Adipocyte (in vitro differentiated cells): Measurements from ENCODE around the gene GALNT12.

Experiments used
- DNase-seq: peaks from one replicate; pipeline ENCODE4 v3.0.0-alpha.2; 2015; ENCODE audit warnings: low read depth
- H3K27me3 ChIP-seq: replicated peaks from 2 replicates; pipeline ENCODE4 v1.7.0; 2013; ENCODE audit warnings: mild to moderate bottlenecking, low read length, moderate library complexity; ENCODE audit not compliant: control insufficient read depth, insufficient read depth
- H3K36me3 ChIP-seq: 2 replicates; pipeline ENCODE4 v1.7.0; 2013; ENCODE audit warnings: low read length, mild to moderate bottlenecking, moderate library complexity; ENCODE audit not compliant: control insufficient read depth, insufficient read depth, severe bottlenecking
- H3K4me1 ChIP-seq: 2 replicates; pipeline ENCODE4 v1.7.0; 2013; ENCODE audit warnings: mild to moderate bottlenecking, low read length, moderate library complexity; ENCODE audit not compliant: control insufficient read depth, insufficient read depth
- H3K4me3 ChIP-seq: 2 replicates; pipeline ENCODE4 v1.7.0; 2013; ENCODE audit warnings: mild to moderate bottlenecking, low read length, moderate library complexity
- H3K9ac ChIP-seq: 2 replicates; pipeline ENCODE4 v1.7.0; 2013; ENCODE audit warnings: mild to moderate bottlenecking, low read length, moderate library complexity
- H3K9me3 ChIP-seq: 2 replicates; pipeline ENCODE4 v1.7.0; 2013; ENCODE audit warnings: mild to moderate bottlenecking, low read length, moderate library complexity; ENCODE audit not compliant: control insufficient read depth

Gene GALNT12

DNA sequence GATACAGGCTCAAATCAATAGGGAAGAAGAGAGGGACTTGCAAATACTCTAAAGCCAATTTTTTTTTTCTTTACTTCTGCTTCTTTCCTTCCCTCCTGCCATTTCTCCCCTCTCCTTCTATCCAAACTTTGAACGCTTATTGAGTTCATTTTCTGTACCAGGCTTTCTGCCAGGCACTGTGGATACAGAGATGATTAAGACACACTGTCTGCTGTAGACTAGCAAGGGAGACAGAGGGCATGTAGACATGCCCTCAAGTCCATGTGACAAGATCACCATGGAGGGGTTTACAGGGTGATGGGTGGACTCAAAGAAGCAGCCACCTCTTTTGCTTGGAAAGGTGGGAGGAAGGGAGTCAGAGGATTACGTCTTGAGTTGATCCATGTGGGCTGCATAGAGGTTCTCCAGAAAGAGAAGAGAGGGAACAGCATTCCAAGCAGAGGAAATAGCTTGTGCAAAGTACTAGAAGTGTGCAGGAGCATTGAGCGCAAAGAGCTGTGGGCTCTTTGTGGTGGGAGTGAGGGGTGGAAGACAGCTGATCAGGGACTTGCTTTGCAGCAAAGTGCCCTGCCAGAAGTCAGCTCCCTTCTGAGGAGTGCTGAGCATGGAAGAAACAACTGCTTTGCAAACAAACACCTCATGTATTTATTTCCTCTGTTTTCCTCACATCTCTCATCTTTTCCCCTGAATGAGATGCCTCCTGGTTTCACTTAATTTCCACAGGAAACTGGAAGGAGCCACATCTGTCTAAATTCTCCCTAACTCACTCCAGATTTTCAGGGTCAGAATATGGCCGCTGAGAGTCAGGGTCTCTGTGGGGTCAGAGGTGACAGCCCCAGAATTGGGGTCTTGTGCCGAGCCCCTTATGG lies 71.9 kb downstream of the GALNT12 start:
- H3K27me3 ChIP-seq: no peaks in the 10 kb centered on the region
- peak overlapping the region; percentile 49 for H3K9ac ChIP-seq
- no peaks in the 10 kb centered on the region for H3K36me3 ChIP-seq
- no peak overlapping the region for H3K4me3 ChIP-seq
- peaks cover 67% of the 10 kb centered on the region for H3K4me1 ChIP-seq
- H3K9me3 ChIP-seq: no peaks in the 10 kb centered on the region
- no peak for DNase-seq

DNA sequence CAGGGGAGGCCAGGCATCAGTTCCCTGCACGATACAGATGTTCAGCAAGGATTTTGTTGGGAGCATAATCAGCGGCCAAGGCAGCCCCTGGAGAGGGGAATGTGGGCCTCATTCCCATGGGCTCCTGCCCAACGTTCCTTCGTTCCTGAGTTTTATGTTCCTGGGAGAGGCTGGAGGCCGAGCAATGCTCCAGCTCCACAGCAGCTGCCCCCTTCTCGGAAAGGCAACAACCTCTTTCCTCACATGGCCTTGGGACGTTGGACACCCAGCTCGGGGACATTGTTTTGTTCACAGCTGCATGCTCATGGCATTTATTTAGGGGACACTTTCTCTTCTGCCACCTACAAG lies 72.5 kb downstream of the GALNT12 start:
- Histone ChIP-seq H3K4me1 (peaks cover 62% of the 10 kb centered on the region), H3K4me3 (no peak overlapping the region), H3K9me3 (no peaks in the 10 kb centered on the region), H3K9ac (peak overlapping the region; percentile 49), H3K27me3 (no peaks in the 10 kb centered on the region), H3K36me3 (no peaks in the 10 kb centered on the region)
- no peak for DNase-seq

DNA sequence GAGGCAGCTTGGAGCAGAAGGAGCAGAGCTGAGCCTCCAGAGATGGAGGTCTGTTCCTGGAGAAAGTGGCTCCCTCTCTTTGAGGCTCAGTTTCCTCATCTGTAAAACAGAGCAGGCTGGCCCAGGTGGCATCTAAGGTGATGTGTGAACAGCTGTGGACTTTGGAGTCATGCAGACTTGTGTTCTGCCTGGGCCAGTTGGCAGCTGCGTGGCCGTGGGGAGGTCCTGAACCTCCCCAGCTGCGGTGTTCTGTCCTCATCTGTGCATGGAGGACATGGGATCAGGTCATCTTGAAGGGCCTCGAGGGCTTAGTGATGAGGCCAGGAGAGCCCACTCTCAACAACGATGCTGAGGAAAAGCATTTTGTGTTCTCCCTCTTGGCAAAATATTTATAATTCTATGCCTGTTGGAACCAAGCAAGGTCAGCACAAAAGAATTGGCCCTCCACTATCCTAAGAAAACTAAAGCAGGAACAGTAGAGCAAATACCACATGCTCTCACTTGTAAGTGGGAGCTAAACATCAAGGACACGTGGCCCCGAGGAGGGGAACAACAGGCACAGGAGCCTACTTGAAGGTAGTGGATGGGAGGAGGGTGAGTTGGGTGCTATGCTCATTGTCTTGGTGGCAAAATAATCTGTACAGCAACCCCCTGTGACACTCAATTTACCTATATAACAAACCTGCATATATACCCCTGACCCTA lies 73.0 kb downstream of the GALNT12 start:
- no peak for DNase-seq
- peak overlapping the region; percentile 49 for H3K9ac ChIP-seq
- no peaks in the 10 kb centered on the region for H3K9me3 ChIP-seq
- peaks cover 62% of the 10 kb centered on the region for H3K4me1 ChIP-seq
- H3K27me3 ChIP-seq: no peaks in the 10 kb centered on the region
- H3K36me3 ChIP-seq: no peaks in the 10 kb centered on the region
- no peak overlapping the region for H3K4me3 ChIP-seq

DNA sequence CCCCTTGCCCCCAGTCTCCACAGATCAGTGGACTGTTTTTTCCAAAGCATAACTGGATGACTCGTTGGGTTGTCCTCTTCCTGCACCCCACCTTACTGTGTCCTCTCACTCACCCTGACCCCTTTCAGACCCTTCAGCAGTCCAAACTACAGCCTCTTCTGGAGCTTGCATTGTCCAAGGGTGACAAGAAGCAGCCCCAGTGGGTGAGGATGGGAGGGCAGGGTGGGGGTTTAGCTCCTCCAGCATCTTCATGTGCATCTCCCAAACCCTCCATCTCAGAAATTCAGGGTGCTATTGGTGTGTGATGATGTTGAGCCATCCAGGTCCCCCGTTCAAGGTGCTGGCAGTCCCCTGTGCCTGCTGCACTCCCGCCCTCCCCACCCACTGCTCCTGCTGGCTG lies 73.9 kb downstream of the GALNT12 start:
- no peaks in the 10 kb centered on the region for H3K27me3 ChIP-seq
- no peak overlapping the region for H3K9ac ChIP-seq
- H3K9me3 ChIP-seq: no peaks in the 10 kb centered on the region
- DNase-seq: no peak
- H3K36me3 ChIP-seq: no peaks in the 10 kb centered on the region
- H3K4me1 ChIP-seq: peaks cover 71% of the 10 kb centered on the region
- H3K4me3 ChIP-seq: no peak overlapping the region

- Histone ChIP-seq H3K27me3 (no peaks in the 10 kb centered on the region), H3K9me3 (no peaks in the 10 kb centered on the region), H3K4me3 (peak overlapping the region; percentile 2), H3K4me1 (peaks cover 78% of the 10 kb centered on the region), H3K9ac (peak overlapping the region; percentile 66), H3K36me3 (no peaks in the 10 kb centered on the region)
- DNase-seq: no peak
These were observed 74.5 kb downstream of the GALNT12 start for GRCh38 chr9:98881836-98882568.

DNA sequence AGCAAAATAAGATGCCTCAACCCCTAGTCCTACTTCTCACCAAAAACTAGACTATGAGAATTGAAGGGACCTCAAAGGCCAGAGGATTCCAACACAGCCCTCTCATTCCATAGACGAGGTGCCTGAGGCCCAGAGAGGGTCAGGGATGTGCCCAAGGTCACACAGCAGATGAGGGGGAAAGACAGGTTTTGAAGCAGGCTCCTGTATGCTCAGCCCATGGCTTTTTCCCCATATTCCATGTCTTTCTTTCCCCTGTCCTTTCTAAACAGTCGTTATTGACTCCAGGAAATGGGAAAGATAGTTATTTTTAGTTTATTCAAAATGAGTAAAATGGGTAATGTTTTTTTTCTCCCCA lies 75.1 kb downstream of the GALNT12 start:
- peaks cover 80% of the 10 kb centered on the region for H3K4me1 ChIP-seq
- H3K9me3 ChIP-seq: no peaks in the 10 kb centered on the region
- peak overlapping the region; percentile 66 for H3K9ac ChIP-seq
- DNase-seq: no peak
- peak overlapping the region; percentile 2 for H3K4me3 ChIP-seq
- H3K27me3 ChIP-seq: no peaks in the 10 kb centered on the region
- H3K36me3 ChIP-seq: no peaks in the 10 kb centered on the region

DNA sequence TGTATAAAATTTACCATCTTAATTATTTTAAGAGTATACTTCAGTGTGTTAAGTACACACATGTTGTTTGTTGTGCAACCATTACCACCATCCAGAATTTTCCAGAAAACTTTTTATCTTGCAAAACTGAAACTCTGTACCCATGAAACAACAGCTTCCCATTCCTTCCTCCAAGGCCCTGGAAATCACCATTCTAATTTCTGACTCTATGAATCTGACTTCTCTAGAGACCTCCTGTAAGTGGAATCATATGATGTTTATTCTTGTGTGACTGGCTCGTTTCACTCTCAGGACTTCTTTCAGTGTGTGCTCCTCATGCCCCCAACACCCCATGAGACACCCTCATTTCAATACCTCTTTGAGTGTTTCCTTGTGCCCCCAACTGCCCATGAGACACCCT lies 75.8 kb downstream of the GALNT12 start:
- Histone ChIP-seq H3K27me3 (no peaks in the 10 kb centered on the region), H3K4me1 (peaks cover 80% of the 10 kb centered on the region), H3K9me3 (no peaks in the 10 kb centered on the region), H3K4me3 (no peak overlapping the region), H3K36me3 (no peaks in the 10 kb centered on the region), H3K9ac (no peak overlapping the region)
- DNase-seq: no peak

DNA sequence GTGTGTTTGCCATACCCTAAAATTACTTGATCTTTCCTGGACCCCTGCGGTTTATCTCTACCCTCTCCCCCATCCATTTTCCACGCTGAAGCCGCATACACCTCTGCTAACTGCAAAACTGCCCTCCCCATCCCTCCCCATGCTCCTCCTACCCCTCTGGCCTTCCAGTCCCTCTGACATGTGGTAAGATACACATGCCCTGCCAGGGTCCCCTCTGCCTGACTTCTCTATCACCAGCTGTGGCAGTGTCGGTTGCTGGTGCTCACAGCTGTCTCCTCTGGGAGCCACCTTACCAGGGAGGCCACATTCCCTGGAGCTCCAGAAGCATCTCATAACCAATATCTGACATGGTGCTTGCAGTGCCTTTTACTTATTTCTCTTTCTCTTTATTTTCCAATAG lies 77.4 kb downstream of the GALNT12 start:
- no peaks in the 10 kb centered on the region for H3K9me3 ChIP-seq
- H3K4me3 ChIP-seq: no peak overlapping the region
- DNase-seq: no peak
- peaks cover 80% of the 10 kb centered on the region for H3K4me1 ChIP-seq
- no peaks in the 10 kb centered on the region for H3K36me3 ChIP-seq
- H3K9ac ChIP-seq: no peak overlapping the region
- no peaks in the 10 kb centered on the region for H3K27me3 ChIP-seq

DNA sequence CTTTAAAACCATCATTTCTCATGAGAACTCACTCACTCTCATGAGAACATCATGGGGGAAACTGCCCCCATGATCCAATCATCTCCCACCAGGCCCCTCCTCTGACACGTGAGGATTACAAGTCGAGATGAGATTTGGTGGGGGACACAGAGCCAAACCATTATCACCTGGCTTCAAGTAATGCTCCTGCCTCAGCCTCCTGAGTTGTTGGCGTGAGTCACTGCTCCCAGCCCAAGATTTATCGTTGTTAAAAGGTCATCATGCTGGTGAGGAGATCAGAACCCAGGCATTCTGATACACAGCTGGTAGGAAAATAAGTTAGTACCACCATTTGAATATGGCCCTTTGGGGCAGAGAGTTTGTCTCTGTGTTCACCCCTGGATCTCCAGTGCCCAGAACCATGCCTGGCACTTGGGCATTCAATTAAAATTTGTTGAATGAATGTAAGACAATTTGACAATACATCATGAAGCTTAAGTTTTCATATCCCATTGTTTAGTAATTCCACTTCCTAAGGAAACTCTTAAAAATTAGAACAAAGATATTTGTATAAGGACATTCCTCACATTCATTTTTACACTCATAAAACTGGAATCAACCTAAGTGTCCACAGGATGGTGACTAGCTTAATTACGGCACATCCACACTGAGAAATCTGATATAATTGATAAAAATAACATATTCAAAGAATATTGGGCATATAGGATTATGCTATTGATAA lies 78.3 kb downstream of the GALNT12 start:
- H3K9ac ChIP-seq: peak overlapping the region; percentile 71
- H3K4me1 ChIP-seq: peaks cover 77% of the 10 kb centered on the region
- no peaks in the 10 kb centered on the region for H3K9me3 ChIP-seq
- no peaks in the 10 kb centered on the region for H3K27me3 ChIP-seq
- H3K4me3 ChIP-seq: no peak overlapping the region
- DNase-seq: no peak
- H3K36me3 ChIP-seq: no peaks in the 10 kb centered on the region

GRCh38 chr9:98886691-98887229 lies 79.3 kb downstream of the GALNT12 start:
- Histone ChIP-seq H3K4me3 (no peak overlapping the region), H3K36me3 (no peaks in the 10 kb centered on the region), H3K4me1 (peaks cover 69% of the 10 kb centered on the region), H3K9me3 (no peaks in the 10 kb centered on the region), H3K27me3 (no peaks in the 10 kb centered on the region), H3K9ac (peak overlapping the region; percentile 71)
- DNase-seq: peak; percentile 66
